ENCODE data around the gene STARD13. TPM values are rescaled to one million over a fixed set of nuclear protein-coding genes. Genes with fewer than 3 reads are reported as not detected.

The STARD13 gene
- total RNA-seq, 1 donor: 11.0 TPM

GRCh38 chr13:33139184-33139583, 146.4 kb downstream of the STARD13 start:
- TF ChIP-seq, protein P1, sequence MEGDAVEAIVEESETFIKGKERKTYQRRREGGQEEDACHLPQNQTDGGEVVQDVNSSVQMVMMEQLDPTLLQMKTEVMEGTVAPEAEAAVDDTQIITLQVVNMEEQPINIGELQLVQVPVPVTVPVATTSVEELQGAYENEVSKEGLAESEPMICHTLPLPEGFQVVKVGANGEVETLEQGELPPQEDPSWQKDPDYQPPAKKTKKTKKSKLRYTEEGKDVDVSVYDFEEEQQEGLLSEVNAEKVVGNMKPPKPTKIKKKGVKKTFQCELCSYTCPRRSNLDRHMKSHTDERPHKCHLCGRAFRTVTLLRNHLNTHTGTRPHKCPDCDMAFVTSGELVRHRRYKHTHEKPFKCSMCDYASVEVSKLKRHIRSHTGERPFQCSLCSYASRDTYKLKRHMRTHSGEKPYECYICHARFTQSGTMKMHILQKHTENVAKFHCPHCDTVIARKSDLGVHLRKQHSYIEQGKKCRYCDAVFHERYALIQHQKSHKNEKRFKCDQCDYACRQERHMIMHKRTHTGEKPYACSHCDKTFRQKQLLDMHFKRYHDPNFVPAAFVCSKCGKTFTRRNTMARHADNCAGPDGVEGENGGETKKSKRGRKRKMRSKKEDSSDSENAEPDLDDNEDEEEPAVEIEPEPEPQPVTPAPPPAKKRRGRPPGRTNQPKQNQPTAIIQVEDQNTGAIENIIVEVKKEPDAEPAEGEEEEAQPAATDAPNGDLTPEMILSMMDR (IDR thresholded peaks at IDR 0.05; ENCODE audit: insufficient read depth, low read length): no peak
- no peak overlapping the region for H3K4me3 ChIP-seq (ENCODE audit: low read depth, low read length)
- DNase-seq (ENCODE audit: low read depth): no peak

DNA sequence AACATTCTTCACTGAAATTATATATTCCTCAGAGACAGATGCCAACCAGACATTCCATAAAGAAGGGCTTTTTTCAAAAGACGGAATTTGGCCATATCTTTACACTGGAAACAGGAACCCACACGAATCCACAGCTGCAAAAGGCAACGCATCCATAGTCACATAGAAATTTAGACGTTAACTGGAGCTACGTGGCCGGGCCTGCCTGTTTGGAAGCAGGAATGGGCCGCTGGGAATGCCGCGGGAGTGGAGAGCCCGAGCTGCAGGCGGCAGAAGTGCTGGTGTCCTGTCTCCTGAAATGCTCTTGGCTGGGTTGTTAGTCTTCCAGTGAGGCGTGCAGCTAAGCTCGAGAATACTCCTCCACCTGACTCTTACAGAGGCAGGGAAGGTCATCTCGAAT, 147.1 kb downstream of the STARD13 start:
- H3K4me3 ChIP-seq (ENCODE audit: low read depth, low read length): no peak overlapping the region
- TF ChIP-seq, protein P1 (IDR thresholded peaks at IDR 0.05; ENCODE audit: insufficient read depth, low read length): no peak
- no peak for DNase-seq (ENCODE audit: low read depth)

DNA sequence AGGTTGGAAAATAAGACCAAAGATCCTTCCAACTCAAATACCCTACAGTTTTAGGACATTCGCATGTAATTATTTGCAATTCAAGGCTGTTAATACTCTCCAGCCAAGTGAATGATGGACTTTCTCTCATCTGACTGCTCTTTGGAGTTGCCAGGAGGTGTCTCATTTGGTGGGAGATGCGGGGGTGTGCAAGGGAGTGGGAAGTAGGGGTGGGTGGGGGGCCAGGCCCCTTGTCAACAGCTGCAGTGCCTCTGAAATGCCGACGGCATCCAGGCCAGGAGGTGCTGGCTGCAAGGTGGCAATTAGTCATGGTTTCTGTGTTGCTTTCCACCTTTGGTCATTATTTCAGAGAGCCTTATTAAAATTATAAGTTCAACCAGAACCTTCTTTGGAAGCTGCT, 147.8 kb downstream of the STARD13 start:
- no peak overlapping the region for H3K4me3 ChIP-seq (ENCODE audit: low read depth, low read length)
- TF ChIP-seq, protein P1 (IDR thresholded peaks at IDR 0.05; ENCODE audit: insufficient read depth, low read length): no peak
- DNase-seq (ENCODE audit: low read depth): no peak

DNA sequence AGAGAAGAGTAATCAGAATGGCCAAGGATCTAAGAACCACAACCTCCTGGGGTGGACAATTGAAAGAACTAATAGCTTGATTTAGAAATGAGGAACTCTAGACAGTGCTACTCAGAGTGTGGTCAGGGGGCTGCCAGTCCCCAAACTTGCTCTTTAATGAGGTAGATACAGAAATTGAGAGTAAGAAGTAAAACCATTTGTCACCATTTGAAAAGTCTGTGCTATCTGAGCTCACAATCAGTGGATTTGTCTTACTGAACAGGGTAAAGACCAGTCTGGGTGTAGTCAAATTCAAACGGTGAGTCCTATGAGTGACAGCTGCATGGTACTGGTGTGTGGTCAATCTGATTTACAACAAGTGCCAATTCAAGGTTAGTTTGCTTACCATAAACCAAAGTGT, 150.5 kb downstream of the STARD13 start:
- no peak for DNase-seq (ENCODE audit: low read depth)
- TF ChIP-seq, protein P1 (IDR thresholded peaks at IDR 0.05; ENCODE audit: insufficient read depth, low read length): no peak
- no peak overlapping the region for H3K4me3 ChIP-seq (ENCODE audit: low read depth, low read length)

GRCh38 chr13:33134213-33134612, 151.3 kb downstream of the STARD13 start:
- no peak for DNase-seq (ENCODE audit: low read depth)
- TF ChIP-seq, protein P1 (IDR thresholded peaks at IDR 0.05; ENCODE audit: insufficient read depth, low read length): no peak
- H3K4me3 ChIP-seq (ENCODE audit: low read depth, low read length): no peak overlapping the region

DNA sequence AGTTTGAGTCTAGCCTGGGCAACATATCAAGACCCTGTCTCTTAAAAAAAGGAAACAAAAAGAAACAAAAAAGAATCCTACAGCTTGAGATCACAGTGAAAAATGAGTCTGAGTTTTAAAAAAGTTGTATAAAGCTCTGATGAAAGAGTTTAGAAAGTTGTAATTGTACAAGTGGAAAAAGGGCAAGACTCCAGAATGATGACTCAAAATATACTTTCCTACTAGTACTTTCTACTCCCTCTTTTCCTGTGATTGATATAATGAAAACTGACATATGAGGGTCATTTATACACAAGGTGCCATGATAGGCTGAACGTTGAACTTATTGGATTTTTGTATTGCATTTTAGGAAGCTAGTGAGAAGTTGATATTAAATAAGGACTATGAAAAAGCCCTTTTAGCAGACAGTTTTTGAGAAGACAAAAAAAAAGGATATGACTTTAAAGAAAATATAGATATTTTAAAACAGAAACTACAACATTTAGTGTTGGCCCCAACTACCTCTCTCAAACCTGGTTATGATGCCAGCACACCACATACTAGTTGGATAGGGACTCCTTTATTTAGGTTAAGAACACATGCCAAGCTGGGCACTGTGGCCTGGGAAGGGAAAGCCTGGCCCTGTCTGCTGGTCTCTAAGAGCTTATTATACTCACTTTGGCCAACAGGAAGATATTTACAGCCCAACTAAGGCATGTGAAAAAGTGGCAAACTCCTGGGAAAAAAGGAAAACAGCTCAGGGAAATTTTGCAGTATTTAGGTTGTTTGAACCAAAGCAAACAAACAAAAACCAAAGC, 152.7 kb downstream of the STARD13 start:
- TF ChIP-seq, protein P1 (IDR thresholded peaks at IDR 0.05; ENCODE audit: insufficient read depth, low read length): no peak
- peak; percentile 77 for DNase-seq (ENCODE audit: low read depth)

GRCh38 chr13:33129886-33130285, 155.7 kb downstream of the STARD13 start:
- H3K4me3 ChIP-seq (ENCODE audit: low read depth, low read length): no peak overlapping the region
- DNase-seq (ENCODE audit: low read depth): no peak
- TF ChIP-seq, protein P1 (IDR thresholded peaks at IDR 0.05; ENCODE audit: insufficient read depth, low read length): no peak

More for the DNA sequence above, 152.7 kb downstream of the STARD13 start:
- H3K4me3 ChIP-seq (ENCODE audit: low read depth, low read length): no peak overlapping the region

All from fibroblast of the aortic adventitia (primary cell).